Left renal pelvis (tissue), 4 donors: Measurements from ENCODE around the gene TMEM169. TPM values are rescaled to one million over a fixed set of nuclear protein-coding genes. Genes with fewer than 3 reads are reported as not detected.
"Not testable (repeated sequence)": the region's sequence is repeated elsewhere in the genome, so short reads cannot be mapped to it uniquely, and the experiment has no call there.

Experiments
- DNase-seq, 4 donors: peaks; one replicate each; pipeline ENCODE4 v3.0.0-alpha.2; 2013; ENCODE audit warnings: low read depth in 4 of 4, low spot score in 3 of 4
- polyA plus RNA-seq, 4 donors: library from polyadenylated mRNA; unstranded; fragments of 120-200 nt; gene quantifications; one replicate each; pipeline ENCODE4 v1.2.1, GENCODE V29; 2013; ENCODE audit not compliant: insufficient read length in 4 of 4

TMEM169 gene
- polyA plus RNA-seq, 4 donors, result 3.4 to 16.2 (median 14.7) TPM

- DNase-seq, result no peak
Measured at GRCh38 chr2:216126943-216127342, 45.2 kb downstream of the TMEM169 start.

GRCh38 chr2:216130346-216130971 lies 48.7 kb downstream of the TMEM169 start:
- no peak for DNase-seq

- no peak for DNase-seq
Measured at GRCh38 chr2:216131175-216131926, 49.6 kb downstream of the TMEM169 start.

GRCh38 chr2:216132585-216132984 lies 50.9 kb downstream of the TMEM169 start:
- no peak for DNase-seq

GRCh38 chr2:216133397-216133796 lies 51.7 kb downstream of the TMEM169 start:
- no peak for DNase-seq

- DNase-seq, result no peak
Measured at GRCh38 chr2:216134958-216135541, 53.3 kb downstream of the TMEM169 start.

- no peak for DNase-seq
Measured at GRCh38 chr2:216139884-216140283, 58.2 kb downstream of the TMEM169 start.

- not testable (repeated sequence) for DNase-seq
Measured at GRCh38 chr2:216141516-216141915, 59.8 kb downstream of the TMEM169 start.

GRCh38 chr2:216142540-216142939 lies 60.8 kb downstream of the TMEM169 start:
- DNase-seq, result no peak

- no peak for DNase-seq
Measured at GRCh38 chr2:216144372-216144771, 62.7 kb downstream of the TMEM169 start.

- DNase-seq, result no peak
Measured at GRCh38 chr2:216144857-216145256, 63.1 kb downstream of the TMEM169 start.

GRCh38 chr2:216146573-216146972 lies 64.9 kb downstream of the TMEM169 start:
- no peak for DNase-seq

- no peak for DNase-seq
Measured at GRCh38 chr2:216147172-216148131, 65.7 kb downstream of the TMEM169 start.

- no peak for DNase-seq
Measured at GRCh38 chr2:216148983-216149382, 67.3 kb downstream of the TMEM169 start.

- DNase-seq, result no peak
Measured at GRCh38 chr2:216149741-216150140, 68.0 kb downstream of the TMEM169 start.

- no peak for DNase-seq
Measured at GRCh38 chr2:216151313-216152025, 69.8 kb downstream of the TMEM169 start.
